HFFc6 (cell line): ENCODE data around the gene NGF. TPM values are rescaled to one million over a fixed set of nuclear protein-coding genes. Genes with fewer than 3 reads are reported as not detected.

Experiments
- DNase-seq: peaks from one replicate; pipeline ENCODE4 v3.0.0-alpha.2; 2018
- H3K27ac Mint-ChIP-seq: 2 replicates; pipeline ENCODE4 v1.8.0; 2020; ENCODE audit warnings: mild to moderate bottlenecking, mixed read lengths
- H3K27me3 Mint-ChIP-seq: 2 replicates; pipeline ENCODE4 v1.8.0; 2021; ENCODE audit warnings: mild to moderate bottlenecking, moderate library complexity, mixed read lengths; ENCODE audit not compliant: insufficient read depth
- H3K36me3 Mint-ChIP-seq: 2 replicates; pipeline ENCODE4 v1.8.0; 2021; ENCODE audit warnings: low read depth, mixed read lengths
- H3K4me1 Mint-ChIP-seq: 2 replicates; pipeline ENCODE4 v1.8.0; 2020; ENCODE audit warnings: low read depth, mixed read lengths
- H3K4me3 Mint-ChIP-seq: 2 replicates; pipeline ENCODE4 v1.8.0; 2020; ENCODE audit warnings: mild to moderate bottlenecking, moderate library complexity, mixed read lengths
- H3K9me3 Mint-ChIP-seq: 2 replicates; pipeline ENCODE4 v1.8.0; 2020; ENCODE audit warnings: mild to moderate bottlenecking, mixed read lengths
- CTCF ChIP-seq: fragments of 200-600 bp; sonication (generic); IDR thresholded peaks from 2 replicates; pipeline ENCODE4 v1.5.0; 2021; ENCODE audit warnings: antibody characterized with exemption, mild to moderate bottlenecking
- total RNA-seq, 6 experiments: library from RNA; stranded (reverse); fragmentation: NEBNext Ultra II Directional; extraction: Animal tissue kit (Norgen Biotek cat#: 25700); gene quantifications; 2 replicates in 1 of 6; 3 replicates in 5 of 6; pipeline ENCODE4 v1.2.3, GENCODE V29; 2021

NGF gene
- total RNA-seq, 6 experiments from 2014 or later: 44.4 to 53.8 (median 51.0) TPM

GRCh38 chr1:115266729-115267421, 71.2 kb downstream of the NGF start:
- no peak for TF ChIP-seq CTCF
- H3K36me3 Mint-ChIP-seq: peaks cover 79% of the 10 kb centered on the region
- H3K9me3 Mint-ChIP-seq: no peaks in the 10 kb centered on the region
- H3K4me3 Mint-ChIP-seq: no peak overlapping the region
- H3K27me3 Mint-ChIP-seq: no peaks in the 10 kb centered on the region; the same call in 1 of the 2 replicates
- H3K4me1 Mint-ChIP-seq: peaks cover 44% of the 10 kb centered on the region
- H3K27ac Mint-ChIP-seq: no peak overlapping the region
- no peak for DNase-seq

- H3K36me3 Mint-ChIP-seq: peaks cover 82% of the 10 kb centered on the region
- no peak overlapping the region for H3K27ac Mint-ChIP-seq
- H3K4me1 Mint-ChIP-seq: peaks cover 55% of the 10 kb centered on the region
- no peak for TF ChIP-seq CTCF
- no peak for DNase-seq
- H3K9me3 Mint-ChIP-seq: peaks cover 4% of the 10 kb centered on the region
- H3K4me3 Mint-ChIP-seq: no peak overlapping the region
- H3K27me3 Mint-ChIP-seq: no peaks in the 10 kb centered on the region; the same call in 1 of the 2 replicates
These were observed 73.0 kb downstream of the NGF start for GRCh38 chr1:115265099-115265498.

GRCh38 chr1:115262886-115263285, 75.2 kb downstream of the NGF start:
- no peak overlapping the region for H3K27ac Mint-ChIP-seq

GRCh38 chr1:115261496-115261895, 76.6 kb downstream of the NGF start:
- Mint-ChIP-seq H3K27ac (peak overlapping the region; percentile 33; the same call in 1 of the 2 replicates), H3K4me3 (no peak overlapping the region), H3K9me3 (peaks cover 37% of the 10 kb centered on the region), H3K4me1 (peaks cover 70% of the 10 kb centered on the region), H3K36me3 (peaks cover 86% of the 10 kb centered on the region), H3K27me3 (no peaks in the 10 kb centered on the region)
- DNase-seq: no peak
- no peak for TF ChIP-seq CTCF

More at GRCh38 chr1:115262886-115263285, 75.2 kb downstream of the NGF start:
- no peaks in the 10 kb centered on the region for H3K27me3 Mint-ChIP-seq
- no peak overlapping the region for H3K4me3 Mint-ChIP-seq
- peaks cover 25% of the 10 kb centered on the region for H3K9me3 Mint-ChIP-seq
- H3K36me3 Mint-ChIP-seq: peaks cover 86% of the 10 kb centered on the region
- DNase-seq: no peak
- peaks cover 57% of the 10 kb centered on the region for H3K4me1 Mint-ChIP-seq
- no peak for TF ChIP-seq CTCF

GRCh38 chr1:115258302-115258866, 79.7 kb downstream of the NGF start:
- no peak for TF ChIP-seq CTCF
- H3K27ac Mint-ChIP-seq: peak overlapping the region; percentile 89
- no peaks in the 10 kb centered on the region; the same call in 1 of the 2 replicates for H3K27me3 Mint-ChIP-seq
- H3K36me3 Mint-ChIP-seq: peaks cover 90% of the 10 kb centered on the region
- DNase-seq: peak; percentile 80
- peaks cover 70% of the 10 kb centered on the region for H3K4me1 Mint-ChIP-seq
- peaks cover 52% of the 10 kb centered on the region for H3K9me3 Mint-ChIP-seq
- H3K4me3 Mint-ChIP-seq: peak overlapping the region; percentile 25
